Mesodermal cell (in vitro differentiated cells): ENCODE results near the gene DOCK4.

Experiments
- H3K27ac ChIP-seq: 2 replicates; pipeline ENCODE4 v1.7.0; 2013; ENCODE audit warnings: mild to moderate bottlenecking, low read depth, low read length, moderate library complexity; ENCODE audit not compliant: severe bottlenecking
- H3K36me3 ChIP-seq: 2 replicates; pipeline ENCODE4 v1.7.1; 2013; ENCODE audit warnings: mild to moderate bottlenecking, low read length, moderate library complexity; ENCODE audit not compliant: control insufficient read depth, insufficient read depth
- H3K4me1 ChIP-seq: one replicate; pipeline ENCODE4 v1.7.1; 2013; ENCODE audit warnings: mild to moderate bottlenecking, low read length; ENCODE audit not compliant: insufficient read depth, control insufficient read depth, poor library complexity, severe bottlenecking
- H3K4me3 ChIP-seq: 2 replicates; pipeline ENCODE4 v1.7.0; 2013; ENCODE audit warnings: low read length, control low read depth, mild to moderate bottlenecking; ENCODE audit not compliant: insufficient read depth, poor library complexity, severe bottlenecking; ENCODE audit errors: extremely low read depth
- H3K9me3 ChIP-seq: 2 replicates; pipeline ENCODE4 v1.7.1; 2013; ENCODE audit warnings: mild to moderate bottlenecking, low read length, moderate library complexity; ENCODE audit not compliant: control insufficient read depth
- WGBS, 2 experiments: methylation state at CpG; one replicate each; pipeline ENCODE4 v1.1.5; 2013; ENCODE audit warnings: missing lambda C conversion rate in 2 of 2; ENCODE audit not compliant: insufficient coverage in 2 of 2; 5-methylcytosine and 5-hydroxymethylcytosine counted together

Gene DOCK4

GRCh38 chr7:111844904-111845671 is 361.1 kb downstream of the DOCK4 start:
- WGBS, 2 experiments = 88 to 100% methylated on average over 1 of the region's 4 CpGs
- H3K27ac ChIP-seq = no peak overlapping the region
- no peak overlapping the region for H3K4me3 ChIP-seq
- H3K9me3 ChIP-seq = no peaks in the 10 kb centered on the region
- peaks cover 74% of the 10 kb centered on the region for H3K36me3 ChIP-seq
- no peaks in the 10 kb centered on the region for H3K4me1 ChIP-seq

GRCh38 chr7:111842491-111842890 is 363.7 kb downstream of the DOCK4 start:
- H3K36me3 ChIP-seq = peaks cover 57% of the 10 kb centered on the region
- H3K4me1 ChIP-seq = no peaks in the 10 kb centered on the region
- H3K9me3 ChIP-seq = no peaks in the 10 kb centered on the region
- no peak overlapping the region for H3K27ac ChIP-seq
- no peak overlapping the region for H3K4me3 ChIP-seq
- 70% methylated on average over 2 of the region's 3 CpGs; no CpG with 5 or more reads in 1 of the 2 experiments for WGBS, 2 experiments

GRCh38 chr7:111841596-111842205 is 364.5 kb downstream of the DOCK4 start:
- Histone ChIP-seq H3K27ac (no peak overlapping the region), H3K4me3 (no peak overlapping the region), H3K4me1 (no peaks in the 10 kb centered on the region), H3K36me3 (peaks cover 51% of the 10 kb centered on the region), H3K9me3 (no peaks in the 10 kb centered on the region)
- 86 to 97% methylated on average over 1 to 4 of the region's 5 CpGs for WGBS, 2 experiments

GRCh38 chr7:111840528-111840927 is 365.7 kb downstream of the DOCK4 start:
- no peaks in the 10 kb centered on the region for H3K4me1 ChIP-seq
- H3K36me3 ChIP-seq = peaks cover 44% of the 10 kb centered on the region
- H3K4me3 ChIP-seq = no peak overlapping the region
- H3K27ac ChIP-seq = no peak overlapping the region
- 84 to 100% methylated on average over 1 to 2 of the region's 3 CpGs for WGBS, 2 experiments
- H3K9me3 ChIP-seq = no peaks in the 10 kb centered on the region

- peaks cover 33% of the 10 kb centered on the region for H3K36me3 ChIP-seq
- no peaks in the 10 kb centered on the region for H3K9me3 ChIP-seq
- no peak overlapping the region for H3K4me3 ChIP-seq
- H3K4me1 ChIP-seq = no peaks in the 10 kb centered on the region
- no peak overlapping the region for H3K27ac ChIP-seq
These were observed 366.9 kb downstream of the DOCK4 start for GRCh38 chr7:111839261-111839660.

GRCh38 chr7:111836592-111836991 is 369.6 kb downstream of the DOCK4 start:
- no CpG with 5 or more reads among the region's 1 CpG for WGBS, 2 experiments
- Histone ChIP-seq H3K36me3 (peaks cover 24% of the 10 kb centered on the region), H3K27ac (no peak overlapping the region), H3K4me1 (no peaks in the 10 kb centered on the region), H3K4me3 (no peak overlapping the region), H3K9me3 (no peaks in the 10 kb centered on the region)

- Histone ChIP-seq H3K9me3 (no peaks in the 10 kb centered on the region), H3K27ac (no peak overlapping the region), H3K4me3 (no peak overlapping the region), H3K36me3 (peaks cover 22% of the 10 kb centered on the region), H3K4me1 (no peaks in the 10 kb centered on the region)
These were observed 371.1 kb downstream of the DOCK4 start for GRCh38 chr7:111835066-111835465.

- H3K4me3 ChIP-seq = no peak overlapping the region
These were observed 371.8 kb downstream of the DOCK4 start for GRCh38 chr7:111834367-111834766.

GRCh38 chr7:111833466-111833865 is 372.7 kb downstream of the DOCK4 start:
- no peaks in the 10 kb centered on the region for H3K4me1 ChIP-seq
- no peak overlapping the region for H3K27ac ChIP-seq
- peaks cover 16% of the 10 kb centered on the region for H3K36me3 ChIP-seq
- H3K4me3 ChIP-seq = no peak overlapping the region
- H3K9me3 ChIP-seq = no peaks in the 10 kb centered on the region

More at GRCh38 chr7:111834367-111834766, 371.8 kb downstream of the DOCK4 start:
- no CpG with 5 or more reads among the region's 2 CpGs for WGBS, 2 experiments
- Histone ChIP-seq H3K4me1 (no peaks in the 10 kb centered on the region), H3K9me3 (no peaks in the 10 kb centered on the region), H3K36me3 (peaks cover 22% of the 10 kb centered on the region), H3K27ac (no peak overlapping the region)

GRCh38 chr7:111832174-111832573 is 374.0 kb downstream of the DOCK4 start:
- Histone ChIP-seq H3K4me1 (no peaks in the 10 kb centered on the region), H3K27ac (no peak overlapping the region), H3K4me3 (no peak overlapping the region), H3K9me3 (no peaks in the 10 kb centered on the region), H3K36me3 (peaks cover 15% of the 10 kb centered on the region)
- 98 to 100% methylated on average over 4 of the region's 5 CpGs for WGBS, 2 experiments

GRCh38 chr7:111829221-111829620 is 377.0 kb downstream of the DOCK4 start:
- H3K9me3 ChIP-seq = no peaks in the 10 kb centered on the region
- no peaks in the 10 kb centered on the region for H3K4me1 ChIP-seq
- no peak overlapping the region for H3K4me3 ChIP-seq
- WGBS, 2 experiments = no CpG with 5 or more reads among the region's 2 CpGs
- no peak overlapping the region for H3K27ac ChIP-seq
- H3K36me3 ChIP-seq = peaks cover 19% of the 10 kb centered on the region
